GM23338 (cell line): Measurements from ENCODE around the gene ATRIP. TPM values are rescaled to one million over a fixed set of nuclear protein-coding genes. Genes with fewer than 3 reads are reported as not detected.

Experiments used
- ATAC-seq: fragments of 200-7000 bp; cut with Tn5 transposase; 3 replicates; pipeline ENCODE4 v1.9.1; 2020
- DNase-seq: peaks from one replicate; pipeline ENCODE4 v3.0.0-alpha.2; 2015; ENCODE audit warnings: low spot score
- H2AFZ ChIP-seq: fragments of 200-600 bp; sonication (generic); 2 replicates; pipeline ENCODE4 v1.8.0; 2016; ENCODE audit warnings: antibody characterized with exemption, mild to moderate bottlenecking, moderate library complexity
- H3F3A ChIP-seq: fragments of 200-600 bp; sonication (generic); replicated peaks from 2 replicates; pipeline ENCODE4 v1.8.0; 2017; ENCODE audit warnings: antibody characterized with exemption, mixed run types, low read depth
- H3K27ac ChIP-seq: fragments of 200-600 bp; sonication (generic); 2 replicates; pipeline ENCODE4 v1.6.1; 2016; ENCODE audit warnings: low read depth
- H3K27me3 ChIP-seq: fragments of 200-600 bp; sonication (generic); 2 replicates; pipeline ENCODE4 v1.8.0; 2016; ENCODE audit warnings: mild to moderate bottlenecking, mixed run types, moderate library complexity; ENCODE audit not compliant: insufficient read depth
- H3K36me3 ChIP-seq: fragments of 200-600 bp; sonication (generic); 2 replicates; pipeline ENCODE4 v1.8.0; 2016; ENCODE audit warnings: mild to moderate bottlenecking; ENCODE audit not compliant: insufficient read depth
- H3K4me1 ChIP-seq: fragments of 200-600 bp; sonication (generic); 2 replicates; pipeline ENCODE4 v1.8.0; 2016; ENCODE audit warnings: mild to moderate bottlenecking, moderate library complexity; ENCODE audit not compliant: insufficient read depth
- H3K4me2 ChIP-seq: fragments of 200-600 bp; sonication (generic); 2 replicates; pipeline ENCODE4 v1.7.1; 2017; ENCODE audit warnings: mixed run types
- H3K4me3 ChIP-seq: fragments of 200-600 bp; sonication (generic); 2 replicates; pipeline ENCODE4 v1.6.1; 2016; ENCODE audit warnings: mixed run types
- H3K79me2 ChIP-seq: fragments of 200-600 bp; sonication (generic); replicated peaks from 2 replicates; pipeline ENCODE4 v1.8.0; 2017; ENCODE audit warnings: mild to moderate bottlenecking; ENCODE audit not compliant: insufficient read depth
- H3K9me2 ChIP-seq: fragments of 200-600 bp; sonication (generic); 2 replicates; pipeline ENCODE4 v1.8.0; 2017; ENCODE audit not compliant: insufficient read depth
- H4K20me1 ChIP-seq: fragments of 200-600 bp; sonication (generic); replicated peaks from 2 replicates; pipeline ENCODE4 v1.8.0; 2017; ENCODE audit warnings: mild to moderate bottlenecking; ENCODE audit not compliant: insufficient read depth
- H3K27ac Mint-ChIP-seq: 2 replicates; pipeline ENCODE4 v1.8.0; 2020; ENCODE audit warnings: inconsistent platforms, mild to moderate bottlenecking, moderate library complexity, mixed read lengths
- H3K27me3 Mint-ChIP-seq: 3 replicates; pipeline ENCODE4 v1.8.0; 2022; ENCODE audit warnings: low read depth, mild to moderate bottlenecking, moderate library complexity, mixed read lengths, inconsistent platforms; ENCODE audit not compliant: insufficient read depth, poor library complexity
- H3K36me3 Mint-ChIP-seq: 3 replicates; pipeline ENCODE4 v1.8.0; 2021; ENCODE audit warnings: low read depth, mild to moderate bottlenecking, inconsistent platforms, moderate library complexity, mixed read lengths
- H3K4me1 Mint-ChIP-seq: 3 replicates; pipeline ENCODE4 v1.8.0; 2020; ENCODE audit warnings: mild to moderate bottlenecking, inconsistent platforms, mixed read lengths
- H3K4me3 Mint-ChIP-seq: 3 replicates; pipeline ENCODE4 v1.8.0; 2021; ENCODE audit warnings: moderate library complexity, mild to moderate bottlenecking, inconsistent platforms, mixed read lengths
- H3K9me3 Mint-ChIP-seq: 3 replicates; pipeline ENCODE4 v1.8.0; 2020; ENCODE audit warnings: moderate library complexity, mild to moderate bottlenecking, inconsistent platforms, mixed read lengths
- CREB1 ChIP-seq: fragments of 250-450 bp; sonication (Bioruptor Pico); IDR thresholded peaks from 2 replicates; pipeline ENCODE4 v1.5.0; 2020; ENCODE audit warnings: low read depth, mild to moderate bottlenecking, moderate library complexity
- CTCF ChIP-seq, 2 experiments: fragments of 200-600 bp in 1 of 2; sonication (generic) in 1 of 2; conservative IDR thresholded peaks; 2 replicates each; pipeline versions ENCODE4 v1.5.1 to v1.6.1; 2016 to 2017; ENCODE audit warnings: antibody characterized with exemption in 2 of 2, low read depth in 2 of 2, mild to moderate bottlenecking in 2 of 2, moderate library complexity in 1 of 2
- ETS1 ChIP-seq: IDR thresholded peaks from 2 replicates; pipeline ENCODE4 v1.6.1; 2016; ENCODE audit warnings: antibody characterized with exemption
- EZH2 ChIP-seq: fragments of 200-600 bp; sonication (generic); IDR thresholded peaks from one replicate; pipeline ENCODE4 v1.8.0; 2017; ENCODE audit warnings: antibody characterized with exemption, mild to moderate bottlenecking, low read depth; ENCODE audit not compliant: unreplicated experiment
- EZH2phosphoT487 ChIP-seq: fragments of 200-600 bp; sonication (generic); IDR thresholded peaks from one replicate; pipeline ENCODE4 v1.8.1; 2018; ENCODE audit warnings: antibody characterized with exemption; ENCODE audit not compliant: unreplicated experiment
- JUNB ChIP-seq: IDR thresholded peaks from one replicate; pipeline ENCODE4 v1.6.1; 2016; ENCODE audit warnings: antibody characterized with exemption; ENCODE audit not compliant: unreplicated experiment
- NANOG ChIP-seq: IDR thresholded peaks from 2 replicates; pipeline ENCODE4 v1.6.1; 2016; ENCODE audit warnings: antibody characterized with exemption, borderline replicate concordance
- POLR2AphosphoS5 ChIP-seq: IDR thresholded peaks from 2 replicates; pipeline ENCODE4 v1.6.1; 2016; ENCODE audit warnings: antibody characterized with exemption, low read depth
- REST ChIP-seq: IDR thresholded peaks from one replicate; pipeline ENCODE4 v1.6.1; 2018; ENCODE audit warnings: antibody characterized with exemption; ENCODE audit not compliant: unreplicated experiment
- STAT1 ChIP-seq: IDR thresholded peaks from one replicate; pipeline ENCODE4 v1.6.1; 2016; ENCODE audit warnings: antibody characterized with exemption; ENCODE audit not compliant: unreplicated experiment
- ZNF114 ChIP-seq: fragments of 250-450 bp; sonication (Bioruptor Pico); IDR thresholded peaks from 2 replicates; pipeline ENCODE4 v1.5.0; 2020; ENCODE audit warnings: mild to moderate bottlenecking, moderate library complexity
- ZNF331 ChIP-seq: fragments of 250-450 bp; sonication (Bioruptor Pico); IDR thresholded peaks from 2 replicates; pipeline ENCODE4 v1.5.0; 2020; ENCODE audit warnings: low read depth, mild to moderate bottlenecking, moderate library complexity
- ZNF462 ChIP-seq: fragments of 250-450 bp; sonication (Bioruptor Pico); IDR thresholded peaks from 2 replicates; pipeline ENCODE4 v1.5.0; 2020; ENCODE audit warnings: mild to moderate bottlenecking, moderate library complexity
- polyA plus RNA-seq: library from polyadenylated mRNA; unstranded; fragments of >200 nt; fragmentation: Nextera tagmentation; extraction: Ambion mirVana; gene quantifications from 2 replicates; pipeline ENCODE4 v1.2.1, GENCODE V29; 2016
- total RNA-seq: library from RNA; depleted of rRNA; stranded (reverse); fragments of >200 nt; shearing (Covaris generic); gene quantifications from 2 replicates; pipeline ENCODE4 v1.2.3, GENCODE V29; 2014

ATRIP gene
- total and polyA plus RNA-seq, 2 experiments from 2014 or later = 5.8 to 17.3 TPM

DNA sequence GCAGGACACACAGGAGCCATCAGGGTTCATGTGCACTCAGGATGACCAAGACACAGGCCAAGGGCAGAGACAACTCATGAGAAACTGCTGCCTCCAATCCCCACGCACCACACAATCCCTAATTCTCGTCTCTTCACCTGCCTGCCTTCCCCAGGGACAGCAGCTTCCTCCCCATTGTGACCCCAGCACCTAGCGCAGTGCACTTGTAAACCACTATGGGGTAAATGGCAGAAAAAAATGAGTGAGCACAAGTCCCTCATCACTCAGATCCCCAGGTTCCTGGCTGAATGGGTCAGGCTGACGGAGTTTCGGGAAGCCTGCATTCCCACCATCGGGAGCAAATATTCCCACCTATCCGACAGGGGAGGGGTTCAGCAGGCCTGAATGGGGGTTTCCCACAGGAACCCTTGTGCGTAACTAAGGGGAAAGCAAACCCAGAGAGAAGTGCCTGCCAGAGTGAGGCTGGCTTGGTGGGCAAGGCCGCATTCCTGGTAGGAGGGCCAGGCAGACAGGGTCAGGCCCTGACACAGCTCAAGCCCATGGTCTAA, 35.4 kb upstream of the ATRIP start:
- Histone ChIP-seq H3K79me2 (no peaks in the 10 kb centered on the region), H3K27ac (no peak overlapping the region), H3K9me2 (no peaks in the 10 kb centered on the region), H3K36me3 (peaks cover 18% of the 10 kb centered on the region), H3K4me3 (no peak overlapping the region), H3K4me2 (no peak overlapping the region), H3K27me3 (no peaks in the 10 kb centered on the region), H3K4me1 (no peaks in the 10 kb centered on the region), H2AFZ (no peak overlapping the region), H4K20me1 (no peaks in the 10 kb centered on the region; the same call in 1 of the 2 replicates), H3F3A (no peaks in the 10 kb centered on the region)
- Mint-ChIP-seq H3K27me3 (peaks cover 25% of the 10 kb centered on the region), H3K4me3 (no peak overlapping the region), H3K9me3 (no peaks in the 10 kb centered on the region), H3K36me3 (peaks cover 95% of the 10 kb centered on the region), H3K27ac (no peak overlapping the region), H3K4me1 (no peaks in the 10 kb centered on the region)
- DNase-seq (no peak), ATAC-seq (no peak)
- TF ChIP-seq REST (no peak), CTCF (conservative IDR thresholded peaks at IDR 0.05; ENCODE audit: low read depth in 2 of 2) (no peak), ZNF114 (no peak), ZNF331 (CRISPR knock-in tag) (no peak), CREB1 (no peak), JUNB (no peak), EZH2 (no peak), ETS1 (no peak), NANOG (no peak), POLR2AphosphoS5 (no peak), EZH2phosphoT487 (no peak), ZNF462 (no peak), STAT1 (no peak)
